Dedifferentiated amniotic fluid mesenchymal stem cell (primary cell): ENCODE results near the gene ZBTB8A.
A peak's percentile ranks its signal among the peaks of the same experiment; 100 is the strongest.
"Not testable (repeated sequence)": the region's sequence is repeated elsewhere in the genome, so short reads cannot be mapped to it uniquely, and the experiment has no call there.

ENCODE experiments used
- DNase-seq: peaks from one replicate; pipeline ENCODE4 v3.0.0-alpha.2; 2016; ENCODE audit errors: extremely low spot score

Gene ZBTB8A

GRCh38 chr1:32536764-32537163 lies 2.5 kb upstream of the ZBTB8A start:
- DNase-seq: no peak

GRCh38 chr1:32539584-32540571 lies 651 bp downstream of the ZBTB8A start:
- DNase-seq: peak; percentile 17

- no peak for DNase-seq
Measured at GRCh38 chr1:32540605-32541004, 1.4 kb downstream of the ZBTB8A start.

GRCh38 chr1:32541064-32541566 lies 1.9 kb downstream of the ZBTB8A start:
- DNase-seq: no peak

- no peak for DNase-seq
Measured at GRCh38 chr1:32546611-32547010, 7.4 kb downstream of the ZBTB8A start.

- DNase-seq: no peak
Measured at GRCh38 chr1:32549616-32550015, 10.4 kb downstream of the ZBTB8A start.

GRCh38 chr1:32554288-32554687 lies 15.1 kb downstream of the ZBTB8A start:
- no peak for DNase-seq

GRCh38 chr1:32557035-32557434 lies 17.8 kb downstream of the ZBTB8A start:
- not testable (repeated sequence) for DNase-seq

- no peak for DNase-seq
Measured at GRCh38 chr1:32557812-32558211, 18.6 kb downstream of the ZBTB8A start.

- DNase-seq: no peak
Measured at GRCh38 chr1:32568929-32569328, 29.7 kb downstream of the ZBTB8A start.

GRCh38 chr1:32580348-32581017 lies 41.3 kb downstream of the ZBTB8A start:
- no peak for DNase-seq

GRCh38 chr1:32592943-32593342 lies 53.7 kb downstream of the ZBTB8A start:
- no peak for DNase-seq

- no peak for DNase-seq
Measured at GRCh38 chr1:32600034-32600433, 60.8 kb downstream of the ZBTB8A start.

- DNase-seq: no peak
Measured at GRCh38 chr1:32605711-32606424, 66.6 kb downstream of the ZBTB8A start.

- no peak for DNase-seq
Measured at GRCh38 chr1:32606565-32607371, 67.5 kb downstream of the ZBTB8A start.

- DNase-seq: no peak
Measured at GRCh38 chr1:32609180-32609579, 70.0 kb downstream of the ZBTB8A start.

GRCh38 chr1:32611859-32612188 lies 72.6 kb downstream of the ZBTB8A start:
- no peak for DNase-seq

- DNase-seq: peak; percentile 68
Measured at GRCh38 chr1:32612189-32612881, 73.1 kb downstream of the ZBTB8A start.

- DNase-seq: no peak
Measured at GRCh38 chr1:32613472-32613871, 74.2 kb downstream of the ZBTB8A start.

- DNase-seq: no peak
Measured at GRCh38 chr1:32618673-32619221, 79.5 kb downstream of the ZBTB8A start.
